ENCODE results near the gene HOXB6.

Gene HOXB6

GRCh38 chr17:48604770-48605329 lies at the start of gene HOXB6:
TSS of gene HOXB6 (minus strand) at chr17:48604986. CDS start at chr17:48598150, 6,836 bp downstream.
- DNase-seq (ENCODE audit: insufficient read length, low spot score) (no peak), FAIRE-seq (no peak)

- no peak for FAIRE-seq
- no peak for DNase-seq (ENCODE audit: insufficient read length, low spot score)
Observed at GRCh38 chr17:48649741-48650140, 45.0 kb upstream of the HOXB6 start.

- no peak for FAIRE-seq
Observed at GRCh38 chr17:48647963-48648245, 43.1 kb upstream of the HOXB6 start.

GRCh38 chr17:48647103-48647962 lies 42.5 kb upstream of the HOXB6 start:
- FAIRE-seq, result peak; percentile 91

More at GRCh38 chr17:48647963-48648245, 43.1 kb upstream of the HOXB6 start:
- DNase-seq (ENCODE audit: insufficient read length, low spot score), result no peak

GRCh38 chr17:48646183-48647102 lies 41.7 kb upstream of the HOXB6 start:
- no peak for FAIRE-seq
- no peak for DNase-seq (ENCODE audit: insufficient read length, low spot score)

More at GRCh38 chr17:48647103-48647962, 42.5 kb upstream of the HOXB6 start:
- no peak for DNase-seq (ENCODE audit: insufficient read length, low spot score)

GRCh38 chr17:48645639-48646182 lies 40.9 kb upstream of the HOXB6 start:
- DNase-seq (ENCODE audit: insufficient read length, low spot score), result no peak
- no peak for FAIRE-seq

- DNase-seq (ENCODE audit: insufficient read length, low spot score) (no peak), FAIRE-seq (no peak)
Observed at GRCh38 chr17:48644910-48645557, 40.2 kb upstream of the HOXB6 start.

- FAIRE-seq (no peak), DNase-seq (ENCODE audit: insufficient read length, low spot score) (no peak)
Observed at GRCh38 chr17:48644159-48644558, 39.4 kb upstream of the HOXB6 start.

GRCh38 chr17:48643697-48644012 lies 38.9 kb upstream of the HOXB6 start:
- FAIRE-seq, result no peak
- DNase-seq (ENCODE audit: insufficient read length, low spot score), result no peak

GRCh38 chr17:48642843-48643696 lies 38.3 kb upstream of the HOXB6 start:
- DNase-seq (ENCODE audit: insufficient read length, low spot score) (no peak), FAIRE-seq (no peak)

- no peak for FAIRE-seq
- no peak for DNase-seq (ENCODE audit: insufficient read length, low spot score)
Observed at GRCh38 chr17:48642059-48642842, 37.5 kb upstream of the HOXB6 start.

GRCh38 chr17:48641541-48642058 lies 36.8 kb upstream of the HOXB6 start:
- DNase-seq (ENCODE audit: insufficient read length, low spot score), result no peak
- no peak for FAIRE-seq

GRCh38 chr17:48640858-48641180 lies 36.0 kb upstream of the HOXB6 start:
- no peak for FAIRE-seq
- no peak for DNase-seq (ENCODE audit: insufficient read length, low spot score)

GRCh38 chr17:48639982-48640857 lies 35.4 kb upstream of the HOXB6 start:
- no peak for FAIRE-seq
- DNase-seq (ENCODE audit: insufficient read length, low spot score), result no peak

GRCh38 chr17:48639136-48639535 lies 34.4 kb upstream of the HOXB6 start:
- FAIRE-seq (no peak), DNase-seq (ENCODE audit: insufficient read length, low spot score) (no peak)

GRCh38 chr17:48637323-48638260 lies 32.8 kb upstream of the HOXB6 start:
- DNase-seq (ENCODE audit: insufficient read length, low spot score), result no peak
- FAIRE-seq, result no peak

Data from GM19239 (cell line).